Lung (tissue), 12 donors: ENCODE data around the gene DST. TPM values are rescaled to one million over a fixed set of nuclear protein-coding genes. Genes with fewer than 3 reads are reported as not detected.

Source experiments
- ATAC-seq: fragments of 200-7000 bp; cut with Tn5 transposase; one replicate; pipeline ENCODE4 v1.9.1; 2020; ENCODE audit warnings: moderate number of reproducible peaks; ENCODE audit not compliant: insufficient read depth, low FRiP score
- DNase-seq, 3 donors: peaks; one replicate each; pipeline ENCODE4 v3.0.0-alpha.2; 2013 to 2017
- H3K27ac ChIP-seq, 2 donors: one replicate each; pipeline ENCODE4 v1.5.1; 2013; ENCODE audit warnings: mild to moderate bottlenecking in 2 of 2, moderate library complexity in 2 of 2, control low read depth in 1 of 2, inconsistent platforms in 1 of 2, low read depth in 1 of 2, low read length in 1 of 2
- H3K27me3 ChIP-seq, 3 donors: one replicate each; pipeline ENCODE4 v1.5.1; 2013; ENCODE audit warnings: low read length in 2 of 3; ENCODE audit not compliant: control insufficient read depth in 3 of 3, insufficient read depth in 3 of 3
- H3K36me3 ChIP-seq, 4 donors: one replicate each; pipeline ENCODE4 v1.5.1; 2013; ENCODE audit warnings: low read length in 4 of 4, mild to moderate bottlenecking in 1 of 4, moderate library complexity in 1 of 4; ENCODE audit not compliant: control insufficient read depth in 4 of 4, insufficient read depth in 4 of 4
- H3K4me1 ChIP-seq, 5 donors: one replicate each; pipeline ENCODE4 v1.5.1; 2013; ENCODE audit warnings: low read length in 5 of 5, mild to moderate bottlenecking in 2 of 5, moderate library complexity in 1 of 5; ENCODE audit not compliant: control insufficient read depth in 5 of 5, insufficient read depth in 5 of 5
- H3K4me3 ChIP-seq: one replicate; pipeline ENCODE4 v1.5.1; 2013; ENCODE audit warnings: mild to moderate bottlenecking, control low read depth, moderate library complexity
- H3K9ac ChIP-seq, 2 donors: one replicate each; pipeline ENCODE4 v1.5.1; 2013; ENCODE audit warnings: low read length in 2 of 2, control low read depth in 1 of 2; ENCODE audit not compliant: insufficient read depth in 1 of 2
- H3K9me3 ChIP-seq, 4 donors: one replicate each; pipeline ENCODE4 v1.5.1; 2013; ENCODE audit warnings: low read length in 3 of 4, mild to moderate bottlenecking in 1 of 4, moderate library complexity in 1 of 4; ENCODE audit not compliant: control insufficient read depth in 4 of 4, insufficient read depth in 3 of 4
- WGBS, 2 donors: extraction: QIAGEN DNeasy Blood & Tissue Kit; methylation state at CpG; one replicate each; pipeline ENCODE4 v1.1.7; 2013; 5-methylcytosine and 5-hydroxymethylcytosine counted together
- polyA plus RNA-seq, 2 donors: library from polyadenylated mRNA; stranded (reverse); fragments of 200-250 nt; gene quantifications; one replicate each; pipeline ENCODE4 v1.2.1, GENCODE V29; 2013
- total RNA-seq, 2 donors: library from RNA; depleted of rRNA in 1 of 2; stranded (reverse); fragments of >200 nt in 1 of 2; gene quantifications; one replicate each; pipeline ENCODE4 v1.2.1, GENCODE V29; 2014 to 2021
- TF ChIP-seq, protein P1 (sequence below): IDR thresholded peaks from 2 replicates; pipeline ENCODE4 v1.5.1; 2012; ENCODE audit warnings: mild to moderate bottlenecking; ENCODE audit errors: control extremely low read depth, extremely low read depth
- donor health status: control.
- donor health status: control.
- donor health status: Bipolar disorder and iron deficiency.
- donor health status: healthy.
- donor health status: DM: yes; HTN: yes; CAD: no.

The DST gene
- total and polyA plus RNA-seq, 4 donors = 40.7 to 835 (median 201) TPM

GRCh38 chr6:56484669-56485068 lies 158.0 kb downstream of the DST start:
- H3K36me3 ChIP-seq = peaks cover 1 to 70% (median 41%) of the 10 kb centered on the region in 4 donors
- TF ChIP-seq, protein P1, sequence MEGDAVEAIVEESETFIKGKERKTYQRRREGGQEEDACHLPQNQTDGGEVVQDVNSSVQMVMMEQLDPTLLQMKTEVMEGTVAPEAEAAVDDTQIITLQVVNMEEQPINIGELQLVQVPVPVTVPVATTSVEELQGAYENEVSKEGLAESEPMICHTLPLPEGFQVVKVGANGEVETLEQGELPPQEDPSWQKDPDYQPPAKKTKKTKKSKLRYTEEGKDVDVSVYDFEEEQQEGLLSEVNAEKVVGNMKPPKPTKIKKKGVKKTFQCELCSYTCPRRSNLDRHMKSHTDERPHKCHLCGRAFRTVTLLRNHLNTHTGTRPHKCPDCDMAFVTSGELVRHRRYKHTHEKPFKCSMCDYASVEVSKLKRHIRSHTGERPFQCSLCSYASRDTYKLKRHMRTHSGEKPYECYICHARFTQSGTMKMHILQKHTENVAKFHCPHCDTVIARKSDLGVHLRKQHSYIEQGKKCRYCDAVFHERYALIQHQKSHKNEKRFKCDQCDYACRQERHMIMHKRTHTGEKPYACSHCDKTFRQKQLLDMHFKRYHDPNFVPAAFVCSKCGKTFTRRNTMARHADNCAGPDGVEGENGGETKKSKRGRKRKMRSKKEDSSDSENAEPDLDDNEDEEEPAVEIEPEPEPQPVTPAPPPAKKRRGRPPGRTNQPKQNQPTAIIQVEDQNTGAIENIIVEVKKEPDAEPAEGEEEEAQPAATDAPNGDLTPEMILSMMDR = no peak
- no peak for DNase-seq

DNA sequence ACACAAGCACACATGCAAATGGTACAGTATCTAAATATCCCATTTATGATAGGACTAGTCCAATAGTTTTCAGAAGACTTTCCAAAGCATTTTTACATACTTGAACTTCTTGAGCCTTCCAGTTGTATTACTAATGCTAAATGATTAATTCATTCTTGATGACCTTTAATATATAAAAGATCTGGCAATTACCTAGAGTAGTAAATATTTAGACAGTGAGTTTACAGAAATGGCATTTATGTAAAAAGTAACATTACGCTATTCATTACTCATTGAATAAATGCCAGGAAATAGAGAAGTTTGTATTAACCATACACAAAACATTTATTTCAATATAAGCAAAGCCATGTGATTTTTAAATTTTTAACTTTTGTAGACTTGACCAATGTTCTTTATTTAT lies 158.8 kb downstream of the DST start:
- TF ChIP-seq, protein P1 = no peak
- Histone ChIP-seq H3K36me3 (peaks cover 1 to 71% (median 47%) of the 10 kb centered on the region in 4 donors), H3K4me1 (peaks cover 0 to 2% (median 0%) of the 10 kb centered on the region in 5 donors), H3K27ac (no peak overlapping the region), H3K9ac (no peak overlapping the region), H3K27me3 (no peaks in the 10 kb centered on the region), H3K4me3 (no peak overlapping the region), H3K9me3 (peaks cover 0 to 2% (median 0%) of the 10 kb centered on the region in 4 donors)
- WGBS, 2 donors = 55 to 79% methylated on average over 1 of the region's 1 CpG
- ATAC-seq (no peak), DNase-seq (peak in 2 of 3 donors; percentile 29)

More at GRCh38 chr6:56484669-56485068, 158.0 kb downstream of the DST start:
- ATAC-seq = no peak
- peaks cover 0 to 2% (median 0%) of the 10 kb centered on the region in 5 donors for H3K4me1 ChIP-seq
- H3K27me3 ChIP-seq = no peaks in the 10 kb centered on the region
- H3K9ac ChIP-seq = no peak overlapping the region
- H3K27ac ChIP-seq = no peak overlapping the region
- H3K9me3 ChIP-seq = peaks cover 0 to under 1% (median 0%) of the 10 kb centered on the region in 4 donors
- WGBS, 2 donors = 76 to 85% methylated on average over 2 of the region's 2 CpGs
- H3K4me3 ChIP-seq = no peak overlapping the region

DNA sequence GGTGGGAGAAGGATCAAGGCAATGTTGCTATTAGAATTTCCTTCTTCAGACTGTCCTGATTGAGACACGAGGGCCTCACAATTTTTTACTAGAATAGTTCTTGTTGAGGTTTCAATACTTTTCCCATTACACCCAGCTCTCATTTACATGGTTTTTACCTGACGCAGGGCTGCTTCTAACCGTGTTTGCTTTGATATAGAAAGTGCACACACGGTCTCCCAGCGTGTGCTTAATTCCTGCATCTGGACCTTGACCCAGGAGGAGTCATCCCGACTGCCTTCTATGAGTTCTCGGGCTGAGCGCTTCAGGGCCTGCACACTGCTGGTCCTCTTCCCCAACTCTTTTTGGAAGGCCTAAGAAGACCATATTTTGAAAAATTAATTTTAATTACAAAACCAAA lies 160.2 kb downstream of the DST start:
- 79 to 94% methylated on average over 8 of the region's 8 CpGs for WGBS, 2 donors
- ATAC-seq (no peak), DNase-seq (no peak)
- H3K27ac ChIP-seq = no peak overlapping the region
- TF ChIP-seq, protein P1 = no peak
- no peak overlapping the region for H3K4me3 ChIP-seq
- peaks cover 0 to 2% (median 0%) of the 10 kb centered on the region in 4 donors for H3K9me3 ChIP-seq
- peaks cover 3 to 68% (median 43%) of the 10 kb centered on the region in 4 donors for H3K36me3 ChIP-seq
- H3K27me3 ChIP-seq = no peaks in the 10 kb centered on the region
- no peak overlapping the region for H3K9ac ChIP-seq
- peaks cover 0 to 2% (median 0%) of the 10 kb centered on the region in 5 donors for H3K4me1 ChIP-seq

- no peak overlapping the region for H3K9ac ChIP-seq
- H3K4me1 ChIP-seq = peaks cover 0 to 2% (median 0%) of the 10 kb centered on the region in 5 donors
- no peak for DNase-seq
- no peaks in the 10 kb centered on the region for H3K27me3 ChIP-seq
- peaks cover 3 to 68% (median 39%) of the 10 kb centered on the region in 4 donors for H3K36me3 ChIP-seq
- 79 to 83% methylated on average over 5 of the region's 5 CpGs for WGBS, 2 donors
- ATAC-seq = no peak
- no peak overlapping the region for H3K27ac ChIP-seq
- TF ChIP-seq, protein P1 = no peak
- H3K4me3 ChIP-seq = no peak overlapping the region
- peaks cover 0 to 2% (median 0%) of the 10 kb centered on the region in 4 donors for H3K9me3 ChIP-seq
Observed at GRCh38 chr6:56481957-56482356, 160.7 kb downstream of the DST start.
